ENCODE results near the gene STK11.

Gene STK11

GRCh38 chr19:1161716-1162115 lies 43.9 kb upstream of the STK11 start:
- TF ChIP-seq, protein P1, sequence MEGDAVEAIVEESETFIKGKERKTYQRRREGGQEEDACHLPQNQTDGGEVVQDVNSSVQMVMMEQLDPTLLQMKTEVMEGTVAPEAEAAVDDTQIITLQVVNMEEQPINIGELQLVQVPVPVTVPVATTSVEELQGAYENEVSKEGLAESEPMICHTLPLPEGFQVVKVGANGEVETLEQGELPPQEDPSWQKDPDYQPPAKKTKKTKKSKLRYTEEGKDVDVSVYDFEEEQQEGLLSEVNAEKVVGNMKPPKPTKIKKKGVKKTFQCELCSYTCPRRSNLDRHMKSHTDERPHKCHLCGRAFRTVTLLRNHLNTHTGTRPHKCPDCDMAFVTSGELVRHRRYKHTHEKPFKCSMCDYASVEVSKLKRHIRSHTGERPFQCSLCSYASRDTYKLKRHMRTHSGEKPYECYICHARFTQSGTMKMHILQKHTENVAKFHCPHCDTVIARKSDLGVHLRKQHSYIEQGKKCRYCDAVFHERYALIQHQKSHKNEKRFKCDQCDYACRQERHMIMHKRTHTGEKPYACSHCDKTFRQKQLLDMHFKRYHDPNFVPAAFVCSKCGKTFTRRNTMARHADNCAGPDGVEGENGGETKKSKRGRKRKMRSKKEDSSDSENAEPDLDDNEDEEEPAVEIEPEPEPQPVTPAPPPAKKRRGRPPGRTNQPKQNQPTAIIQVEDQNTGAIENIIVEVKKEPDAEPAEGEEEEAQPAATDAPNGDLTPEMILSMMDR (IDR thresholded peaks at IDR 0.05), result no peak

- TF ChIP-seq, protein P1 (IDR thresholded peaks at IDR 0.05), result no peak
Measured at GRCh38 chr19:1162404-1163282, 42.9 kb upstream of the STK11 start.

GRCh38 chr19:1163283-1163933 lies 42.2 kb upstream of the STK11 start:
- TF ChIP-seq, protein P1 (IDR thresholded peaks at IDR 0.05), result no peak

DNA sequence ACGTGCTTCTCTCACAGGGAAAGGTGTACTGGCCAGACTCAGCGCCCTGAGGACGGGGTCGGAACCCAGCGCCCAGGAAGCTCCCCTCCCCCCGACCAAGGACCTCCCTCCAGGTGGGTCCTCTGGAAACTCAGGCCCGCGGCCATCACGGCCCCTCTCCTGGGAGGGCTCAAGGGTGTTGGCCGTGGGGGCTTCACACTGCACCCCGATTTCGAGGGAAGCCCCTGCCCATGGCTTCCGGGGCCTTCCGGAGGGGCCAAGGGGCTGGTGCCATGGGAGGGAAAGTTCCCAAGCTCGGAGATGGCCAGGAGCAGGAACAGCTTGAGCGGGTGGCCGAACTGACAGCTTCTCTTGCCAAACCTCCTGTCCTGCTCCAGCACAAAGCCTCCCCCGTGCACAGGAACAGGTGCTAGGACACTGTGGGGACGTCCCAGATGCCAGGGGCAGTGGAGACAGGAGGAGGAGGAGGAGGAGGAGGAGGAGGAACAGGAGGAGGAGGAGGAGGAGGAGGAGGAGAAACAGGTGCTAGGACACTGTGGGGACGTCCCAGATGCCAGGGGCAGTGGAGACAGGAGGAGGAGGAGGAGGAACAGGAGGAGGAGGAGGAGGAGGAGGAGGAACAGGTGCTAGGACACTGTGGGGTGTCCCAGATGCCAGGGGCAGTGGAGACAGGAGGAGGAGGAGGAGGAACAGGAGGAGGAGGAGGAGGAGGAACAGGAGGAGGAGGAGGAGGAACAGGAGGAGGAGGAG lies 41.5 kb upstream of the STK11 start:
- TF ChIP-seq, protein P1 (IDR thresholded peaks at IDR 0.05), result no peak

DNA sequence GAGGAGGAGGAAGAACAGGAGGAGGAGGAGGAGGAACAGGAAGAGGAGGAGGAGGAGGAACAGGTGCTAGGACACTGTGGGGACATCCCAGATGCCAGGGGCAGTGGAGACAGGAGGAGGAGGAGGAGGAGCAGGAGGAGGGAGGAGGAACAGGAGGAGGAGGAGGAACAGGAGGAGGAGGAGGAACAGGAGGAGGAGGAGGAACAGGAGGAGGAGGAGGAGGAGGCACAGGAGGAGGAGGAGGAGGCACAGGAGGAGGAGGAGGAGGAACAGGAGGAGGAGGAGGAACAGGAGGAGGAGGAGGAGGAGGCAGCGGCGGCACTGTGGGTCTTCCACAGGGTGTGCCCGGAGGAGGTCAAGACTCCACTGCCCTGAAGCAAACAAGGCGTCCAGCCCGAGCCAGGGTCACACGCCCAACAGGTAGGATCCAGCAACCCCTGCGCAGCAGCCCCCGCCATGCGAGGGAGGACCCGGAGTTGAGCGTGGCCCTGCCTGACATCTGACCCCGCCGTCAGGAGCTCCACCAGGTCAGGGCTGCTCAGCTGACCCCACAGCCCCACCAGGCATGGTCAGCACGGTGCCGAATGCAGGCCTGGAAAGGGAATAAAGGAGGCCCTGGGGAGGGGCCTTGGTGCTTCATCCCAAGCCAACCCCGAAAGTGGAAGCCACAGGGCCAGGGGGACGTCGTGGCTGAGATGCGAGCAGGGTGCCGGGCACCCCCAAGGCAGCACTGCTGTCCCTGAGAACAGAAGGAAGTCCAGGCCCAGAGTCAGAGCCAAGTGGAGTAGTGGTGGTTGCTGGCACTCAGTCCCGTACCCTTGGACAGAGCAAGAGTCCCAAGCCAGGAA lies 40.7 kb upstream of the STK11 start:
- TF ChIP-seq, protein P1 (IDR thresholded peaks at IDR 0.05), result no peak

DNA sequence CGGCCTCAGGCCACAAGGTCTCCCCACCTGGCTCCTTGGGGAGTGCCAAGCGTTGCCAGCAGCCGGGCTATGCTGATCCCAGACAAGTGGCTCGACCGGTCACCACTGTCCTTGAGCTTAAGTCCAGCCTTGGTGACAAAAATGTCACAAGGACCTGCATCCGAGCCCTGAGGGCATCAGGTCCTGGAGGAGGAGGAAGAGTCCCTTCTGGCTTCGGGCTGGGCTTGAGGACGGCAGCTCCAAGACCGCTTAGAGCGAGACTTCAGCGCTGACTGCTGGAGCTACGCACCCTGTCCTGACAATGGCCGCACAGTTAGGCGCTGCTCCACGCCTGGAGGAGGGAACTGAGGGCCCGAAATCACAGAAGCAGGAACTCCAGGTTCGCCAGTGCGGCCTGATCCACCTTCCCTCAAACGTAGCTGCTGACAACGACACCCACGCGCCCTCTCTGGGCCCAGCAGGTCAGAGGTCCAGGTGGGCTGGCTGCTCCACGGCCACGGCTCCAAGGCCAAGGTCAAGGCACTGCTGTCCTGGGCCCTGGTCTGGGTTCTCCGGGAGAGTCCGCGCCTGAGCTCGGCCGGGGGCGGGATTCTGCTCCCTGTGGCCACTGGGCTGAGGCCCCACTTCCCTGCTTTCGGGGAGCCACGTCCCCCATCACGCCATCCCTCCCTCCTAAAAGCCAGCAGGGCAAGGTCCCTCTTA lies 38.6 kb upstream of the STK11 start:
- TF ChIP-seq, protein P1 (IDR thresholded peaks at IDR 0.05), result no peak

Data from LNCAP (cell line).